OCI-LY7 (cell line): Measurements from ENCODE around the gene LYRM1. TPM values are rescaled to one million over a fixed set of nuclear protein-coding genes. Genes with fewer than 3 reads are reported as not detected.
"Not testable (repeated sequence)": the region's sequence is repeated elsewhere in the genome, so short reads cannot be mapped to it uniquely, and the experiment has no call there.

Experiments used
- BruUV-seq: library from RNA; stranded (reverse); fragments of 400-500 nt; replicated peaks from 2 replicates; lab custom pipeline; 2021; lab: Mats Ljungman, UMichigan
- CTCF ChIA-PET: fragments of 300-600 bp; sonication (Branson Sonifier 250); formaldehyde crosslinking; loops from one replicate; lab custom pipeline; 2022; ENCODE audit warnings: antibody characterized with exemption; ENCODE audit not compliant: unreplicated experiment; lab: Charles Lee
- POLR2A ChIA-PET: fragments of 300-600 bp; sonication (Branson Sonifier 250); formaldehyde crosslinking; loops from one replicate; lab custom pipeline; 2022; ENCODE audit warnings: antibody characterized with exemption; lab: Charles Lee
- DNase-seq: peaks from one replicate; pipeline ENCODE4 v3.0.0-alpha.2; 2015; ENCODE audit warnings: low spot score
- H2AFZ ChIP-seq: fragments of 200-600 bp; sonication (generic), shearing (Covaris generic); 2 replicates; pipeline ENCODE4 v1.6.1; 2014; ENCODE audit warnings: mild to moderate bottlenecking, antibody characterized with exemption, low read length, moderate library complexity
- H3K27ac ChIP-seq: fragments of 200-600 bp; sonication (generic); 2 replicates; pipeline ENCODE4 v1.5.1; 2014; ENCODE audit warnings: mixed run types, low read depth, mild to moderate bottlenecking, moderate library complexity, low read length, inconsistent platforms; ENCODE audit not compliant: poor library complexity, severe bottlenecking
- H3K36me3 ChIP-seq: fragments of 200-600 bp; sonication (generic); 2 replicates; pipeline ENCODE4 v1.6.1; 2014; ENCODE audit warnings: mild to moderate bottlenecking, antibody characterized with exemption, low read length, moderate library complexity, mixed read lengths; ENCODE audit not compliant: insufficient read depth
- H3K4me1 ChIP-seq: fragments of 200-600 bp; sonication (generic); 2 replicates; pipeline ENCODE4 v1.5.1; 2014; ENCODE audit warnings: mild to moderate bottlenecking, low read length; ENCODE audit not compliant: insufficient read depth, poor library complexity, severe bottlenecking
- H3K4me2 ChIP-seq: fragments of 200-600 bp; sonication (generic); 2 replicates; pipeline ENCODE4 v1.6.1; 2014; ENCODE audit warnings: mild to moderate bottlenecking, low read length
- H3K4me3 ChIP-seq: fragments of 200-600 bp; sonication (generic); 2 replicates; pipeline ENCODE4 v1.5.1; 2014; ENCODE audit warnings: mild to moderate bottlenecking, low read depth, low read length; ENCODE audit not compliant: poor library complexity, severe bottlenecking
- H3K79me2 ChIP-seq: fragments of 200-600 bp; sonication (generic); 2 replicates; pipeline ENCODE4 v1.6.1; 2016; ENCODE audit warnings: low read depth, mild to moderate bottlenecking, low read length, moderate library complexity, mixed read lengths; ENCODE audit not compliant: insufficient read depth
- H3K9me2 ChIP-seq: fragments of 200-600 bp; sonication (generic); 2 replicates; pipeline ENCODE4 v1.6.1; 2016; ENCODE audit warnings: mild to moderate bottlenecking, low read length, mixed read lengths; ENCODE audit not compliant: insufficient read depth
- H3K9me3 ChIP-seq: fragments of 200-600 bp; sonication (generic); 2 replicates; pipeline ENCODE4 v1.6.1; 2014; ENCODE audit warnings: mild to moderate bottlenecking, mixed run types, low read length, mixed read lengths
- H4K20me1 ChIP-seq: fragments of 200-600 bp; sonication (generic); 2 replicates; pipeline ENCODE4 v1.6.1; 2014; ENCODE audit warnings: mild to moderate bottlenecking, antibody characterized with exemption, low read length, moderate library complexity, mixed read lengths; ENCODE audit not compliant: insufficient read depth
- CTCF ChIP-seq: fragments of 200-600 bp; sonication (generic); conservative IDR thresholded peaks from 2 replicates; pipeline ENCODE4 v1.5.1; 2014; ENCODE audit warnings: mild to moderate bottlenecking, antibody characterized with exemption, low read length, moderate library complexity, mixed read lengths
- EZH2phosphoT487 ChIP-seq: fragments of 200-600 bp; sonication (generic); IDR thresholded peaks from 2 replicates; pipeline ENCODE4 v1.6.1; 2018; ENCODE audit warnings: low read depth, borderline replicate concordance, mild to moderate bottlenecking, mixed run types, antibody characterized with exemption, low read length, moderate library complexity, mixed read lengths
- intact Hi-C: fragments of 100-400 bp; cut with micrococcal nuclease; formaldehyde crosslinking; loops from one replicate; pipeline ENCODE4 v1.10.0; 2022; ENCODE audit not compliant: unreplicated experiment
- total RNA-seq, 2 experiments: library from RNA; depleted of rRNA in 1 of 2; stranded (reverse); fragments of >200 nt in 1 of 2; shearing (Covaris generic) in 1 of 2; gene quantifications; 2 replicates each; pipeline ENCODE4 v1.2.3, GENCODE V29; 2014 to 2022

LYRM1 gene
- total RNA-seq, 2 experiments from 2014 or later: 23.3 to 24.0 TPM

- no peak overlapping the region for H3K4me2 ChIP-seq
- H3K4me3 ChIP-seq: no peak overlapping the region
- DNase-seq: no peak
- H3K9me2 ChIP-seq: no peaks in the 10 kb centered on the region
- TF ChIP-seq CTCF (no peak), EZH2phosphoT487 (no peak)
- H3K4me1 ChIP-seq: no peaks in the 10 kb centered on the region
- POLR2A ChIA-PET: no interaction called here
- H4K20me1 ChIP-seq: no peaks in the 10 kb centered on the region
- no TSS peak for BruUV-seq
- H3K27ac ChIP-seq: no peak overlapping the region
- intact Hi-C loops: no loop called here
- H3K9me3 ChIP-seq: no peaks in the 10 kb centered on the region
- no peak overlapping the region for H2AFZ ChIP-seq
- H3K36me3 ChIP-seq: peaks cover 12% of the 10 kb centered on the region; the same call in 1 of the 2 replicates
- H3K79me2 ChIP-seq: no peaks in the 10 kb centered on the region
- CTCF ChIA-PET: no interaction called here
Measured at GRCh38 chr16:20862162-20862960, 38.2 kb upstream of the LYRM1 start.

GRCh38 chr16:20864376-20864775, 36.2 kb upstream of the LYRM1 start:
- H3K4me1 ChIP-seq, DNase-seq, H4K20me1 ChIP-seq, BruUV-seq, H3K4me3 ChIP-seq, H3K79me2 ChIP-seq, H3K27ac ChIP-seq, H3K4me2 ChIP-seq, H2AFZ ChIP-seq, H3K9me2 ChIP-seq, intact Hi-C loops, H3K9me3 ChIP-seq, CTCF ChIA-PET: not testable (repeated sequence)
- POLR2A ChIA-PET: interaction anchor here (1.4 kb wide), 1 partner anchor 9 kb away, joined by 4 read pairs; no protein-coding TSS in a partner anchor
- H3K36me3 ChIP-seq: peaks cover 12% of the 10 kb centered on the region; the same call in 1 of the 2 replicates

- TF ChIP-seq CTCF (no peak), EZH2phosphoT487 (no peak)
- H3K79me2 ChIP-seq: no peaks in the 10 kb centered on the region
- no peaks in the 10 kb centered on the region for H3K4me1 ChIP-seq
- no peak overlapping the region for H3K27ac ChIP-seq
- no peak for DNase-seq
- no peaks in the 10 kb centered on the region for H4K20me1 ChIP-seq
- no peak overlapping the region for H2AFZ ChIP-seq
- no peak overlapping the region for H3K4me2 ChIP-seq
- 0 out of 2 replicates have a peak, but pooled peaks cover 5% of the 10 kb centered on the region for H3K36me3 ChIP-seq
- intact Hi-C loops: no loop called here
- no peaks in the 10 kb centered on the region for H3K9me2 ChIP-seq
- ChIA-PET CTCF (no interaction called here), POLR2A (no interaction called here)
- no peak overlapping the region for H3K4me3 ChIP-seq
- no peaks in the 10 kb centered on the region for H3K9me3 ChIP-seq
- no TSS peak for BruUV-seq
Measured at GRCh38 chr16:20865420-20866131, 35.0 kb upstream of the LYRM1 start.
